HepG2 (cell line): ENCODE results near the gene NET1. TPM values are rescaled to one million over a fixed set of nuclear protein-coding genes. Genes with fewer than 3 reads are reported as not detected.

Experiments used
- ATAC-seq: fragments of 200-7000 bp; cut with Tn5 transposase; 3 replicates; pipeline ENCODE4 v1.9.1; 2020; ENCODE audit warnings: mild to moderate bottlenecking, moderate library complexity
- BruUV-seq: library from RNA; stranded (reverse); fragments of 400-500 nt; replicated peaks from 2 replicates; lab custom pipeline; 2021; lab: Mats Ljungman, UMichigan
- CTCF ChIA-PET: fragments of 300-600 bp; formaldehyde crosslinking; extraction: SDS; loops from one replicate; lab custom pipeline; 2021; ENCODE audit warnings: low total read pairs, inconsistent platforms, low intra/inter-chr PET ratio; lab: Yijun Ruan, JAX
- POLR2A ChIA-PET: fragments of 350-600 bp; sonication (Branson Sonifier 250); formaldehyde crosslinking; loops from one replicate; lab custom pipeline; 2020; ENCODE audit warnings: antibody characterized with exemption, inconsistent platforms; lab: Yijun Ruan, JAX
- DNase-seq: peaks from one replicate; pipeline ENCODE4 v3.0.0-alpha.2; 2015; ENCODE audit warnings: low spot score
- FAIRE-seq: peaks from 3 replicates; lab custom pipeline; 2011; peaks lifted over from hg19 to GRCh38; lab: Jason Lieb, UNC
- H2AFZ ChIP-seq: one replicate; pipeline ENCODE4 v1.6.1; 2011; ENCODE audit warnings: low read length, inconsistent platforms
- H3K27ac ChIP-seq: fragments of 300-600 bp; 3 replicates; pipeline ENCODE4 v1.8.0; 2011; ENCODE audit warnings: mixed run types, mild to moderate bottlenecking, mixed read lengths, low read length, inconsistent platforms; ENCODE audit not compliant: insufficient read depth; ENCODE audit errors: extremely low read length
- H3K27me3 ChIP-seq, 2 experiments: fragments of 200-600 bp in 1 of 2; 2 replicates in 1 of 2; 3 replicates in 1 of 2; pipeline versions ENCODE4 v1.6.0 to v1.8.0; 2011; ENCODE audit warnings: low read length in 2 of 2, mild to moderate bottlenecking in 2 of 2, moderate library complexity in 2 of 2, inconsistent platforms in 1 of 2; ENCODE audit not compliant: insufficient read depth in 2 of 2, control insufficient read depth in 1 of 2
- H3K36me3 ChIP-seq, 2 experiments: fragments of 200-600 bp in 1 of 2; replicated peaks in 1 of 2; 2 replicates in 1 of 2; 3 replicates in 1 of 2; pipeline versions ENCODE4 v1.5.1 to v1.8.0; 2011; ENCODE audit warnings: low read length in 2 of 2, inconsistent platforms in 1 of 2; ENCODE audit not compliant: insufficient read depth in 2 of 2, control insufficient read depth in 1 of 2
- H3K4me1 ChIP-seq: 2 replicates; pipeline ENCODE4 v1.5.1; 2012; ENCODE audit warnings: low read length, inconsistent platforms; ENCODE audit not compliant: insufficient read depth
- H3K4me2 ChIP-seq: 2 replicates; pipeline ENCODE4 v1.6.0; 2011; ENCODE audit warnings: low read depth, low read length, inconsistent platforms
- H3K4me3 ChIP-seq, 3 experiments: fragments of 200-600 bp in 1 of 3; sonication (generic), shearing (Covaris generic) in 1 of 3; replicated peaks in 1 of 3; 2 replicates each; pipeline ENCODE4 v1.5.1; 2011 to 2016; ENCODE audit warnings: low read length in 3 of 3, inconsistent platforms in 2 of 3, low read depth in 2 of 3, mild to moderate bottlenecking in 2 of 3, control low read depth in 1 of 3, mixed read lengths in 1 of 3; ENCODE audit not compliant: insufficient read depth in 1 of 3
- H3K79me2 ChIP-seq: one replicate; pipeline ENCODE4 v1.6.1; 2011; ENCODE audit warnings: low read length, inconsistent platforms; ENCODE audit not compliant: insufficient read depth
- H3K9ac ChIP-seq: 2 replicates; pipeline ENCODE4 v1.6.0; 2011; ENCODE audit warnings: mild to moderate bottlenecking, low read depth, low read length, inconsistent platforms; ENCODE audit not compliant: insufficient read depth
- H3K9me3 ChIP-seq: 2 replicates; pipeline ENCODE4 v1.5.1; 2012; ENCODE audit warnings: mild to moderate bottlenecking, low read length
- H4K20me1 ChIP-seq: 2 replicates; pipeline ENCODE4 v1.6.0; 2011; ENCODE audit warnings: inconsistent platforms, mild to moderate bottlenecking, low read length, moderate library complexity; ENCODE audit not compliant: insufficient read depth
- AHR ChIP-seq: IDR thresholded peaks from 2 replicates; pipeline ENCODE4 v1.6.1; 2018; ENCODE audit warnings: missing genetic modification reagents, missing compliant biosample characterization
- CHD4 ChIP-seq: fragments of 200-600 bp; sonication (generic); IDR thresholded peaks from 2 replicates; pipeline ENCODE4 v1.7.0; 2017; ENCODE audit warnings: mild to moderate bottlenecking, low read length, borderline replicate concordance
- FOSL2 ChIP-seq: sonication (generic); formaldehyde crosslinking; IDR thresholded peaks from 2 replicates; pipeline ENCODE4 v1.4.0; 2020; ENCODE audit warnings: missing genetic modification reagents
- FOXK1 ChIP-seq: sonication (generic); formaldehyde crosslinking; IDR thresholded peaks from 2 replicates; pipeline ENCODE4 v1.4.0; 2020; ENCODE audit warnings: low read depth, missing genetic modification reagents, borderline replicate concordance
- MEIS1 ChIP-seq: sonication (generic); formaldehyde crosslinking; IDR thresholded peaks from 2 replicates; pipeline ENCODE4 v1.9.0; 2021; ENCODE audit warnings: mild to moderate bottlenecking, missing genetic modification reagents, moderate library complexity, borderline replicate concordance
- MLLT10 ChIP-seq: sonication (generic); formaldehyde crosslinking; IDR thresholded peaks from 2 replicates; pipeline ENCODE4 v1.4.0; 2020; ENCODE audit warnings: missing genetic modification reagents
- POLR2A ChIP-seq, 2 experiments: IDR thresholded peaks; 2 replicates each; pipeline ENCODE4 v1.6.1; 2011; ENCODE audit warnings: low read depth in 2 of 2, low read length in 2 of 2, mild to moderate bottlenecking in 1 of 2, moderate library complexity in 1 of 2; ENCODE audit not compliant: insufficient read depth in 1 of 2
- SP4 ChIP-seq: sonication (generic); formaldehyde crosslinking; IDR thresholded peaks from 2 replicates; pipeline ENCODE4 v1.8.1; 2023; ENCODE audit warnings: mild to moderate bottlenecking, missing genetic modification reagents
- SPEN ChIP-seq: sonication (generic); formaldehyde crosslinking; IDR thresholded peaks from 2 replicates; pipeline ENCODE4 v1.5.1; 2020; ENCODE audit warnings: low read depth, mild to moderate bottlenecking, missing genetic modification reagents
- SRF ChIP-seq: IDR thresholded peaks from 2 replicates; pipeline ENCODE4 v1.6.1; 2011; ENCODE audit warnings: mild to moderate bottlenecking, low read depth, low read length, moderate library complexity
- ZC3H13 ChIP-seq: sonication (generic); formaldehyde crosslinking; IDR thresholded peaks from 2 replicates; pipeline ENCODE4 v1.8.1; 2023; ENCODE audit warnings: mild to moderate bottlenecking, missing genetic modification reagents, moderate library complexity
- ZEB1 ChIP-seq: IDR thresholded peaks from 2 replicates; pipeline ENCODE4 v1.6.1; 2012; ENCODE audit warnings: mild to moderate bottlenecking, low read depth, inconsistent platforms; ENCODE audit not compliant: insufficient replicate concordance
- ZNF260 ChIP-seq: sonication (generic); formaldehyde crosslinking; IDR thresholded peaks from 2 replicates; pipeline ENCODE4 v1.4.0; 2020; ENCODE audit warnings: missing genetic modification reagents, low read depth, mild to moderate bottlenecking, borderline replicate concordance
- ZNF451 ChIP-seq: sonication (generic); formaldehyde crosslinking; IDR thresholded peaks from 2 replicates; pipeline ENCODE4 v1.5.0; 2020; ENCODE audit warnings: mild to moderate bottlenecking, missing genetic modification reagents
- ZSCAN20 ChIP-seq: sonication (generic); formaldehyde crosslinking; IDR thresholded peaks from 2 replicates; pipeline ENCODE4 v1.4.0; 2020; ENCODE audit warnings: missing genetic modification reagents, mild to moderate bottlenecking, borderline replicate concordance
- whole genome bisulfite sequencing: methylation state at CpG from one replicate; pipeline ENCODE4 v1.1.6; 2017; ENCODE audit warnings: low lambda C conversion rate; 5-methylcytosine and 5-hydroxymethylcytosine counted together
- in situ Hi-C: cut with HindIII; loops from 2 replicates; pipeline ENCODE4 v1.10.0; 2017; ENCODE audit warnings: low pct_unique_long_range_greater_than_20kb; ENCODE audit not compliant: extremely low pct_ligation_motif_present
- intact Hi-C: fragments of 100-400 bp; cut with micrococcal nuclease; formaldehyde crosslinking; loops from one replicate; pipeline ENCODE4 v1.10.0; 2022; ENCODE audit not compliant: unreplicated experiment
- polyA plus RNA-seq, 8 experiments: library from polyadenylated mRNA; depleted of rRNA in 3 of 8; stranded (reverse) in 7 of 8; unstranded in 1 of 8; fragments of >200 nt; fragmentation: Illumina TruSeq in 4 of 8; extraction: Trizol in 4 of 8; gene quantifications; 2 replicates each; pipeline versions ENCODE4 v1.2.1 to v1.2.3, GENCODE V29; 2011 to 2016; ENCODE audit warnings: low read depth in 4 of 8, missing spikeins in 1 of 8, mixed read lengths in 1 of 8; ENCODE audit not compliant: insufficient read depth in 1 of 8
- total RNA-seq, 5 experiments: library from RNA; depleted of rRNA; stranded (reverse); fragments of >200 nt; fragmentation: Illumina TruSeq; extraction: Trizol; gene quantifications; 2 replicates each; pipeline ENCODE4 v1.2.3, GENCODE V29; 2016; ENCODE audit warnings: low read depth in 1 of 5
- TF ChIP-seq, protein P1 (sequence below): IDR thresholded peaks from 2 replicates; pipeline ENCODE4 v1.6.1; 2016; ENCODE audit warnings: low read depth, borderline replicate concordance
- TF ChIP-seq, protein P2 (sequence below): IDR thresholded peaks from 2 replicates; pipeline ENCODE4 v1.6.1; 2018; ENCODE audit warnings: missing genetic modification reagents

The NET1 gene
- total and polyA plus RNA-seq, 2 of the 13 experiments (the other 11 are each of a cell fraction or from before 2014, with no cell fraction given): 48.1 to 65.8 TPM

DNA sequence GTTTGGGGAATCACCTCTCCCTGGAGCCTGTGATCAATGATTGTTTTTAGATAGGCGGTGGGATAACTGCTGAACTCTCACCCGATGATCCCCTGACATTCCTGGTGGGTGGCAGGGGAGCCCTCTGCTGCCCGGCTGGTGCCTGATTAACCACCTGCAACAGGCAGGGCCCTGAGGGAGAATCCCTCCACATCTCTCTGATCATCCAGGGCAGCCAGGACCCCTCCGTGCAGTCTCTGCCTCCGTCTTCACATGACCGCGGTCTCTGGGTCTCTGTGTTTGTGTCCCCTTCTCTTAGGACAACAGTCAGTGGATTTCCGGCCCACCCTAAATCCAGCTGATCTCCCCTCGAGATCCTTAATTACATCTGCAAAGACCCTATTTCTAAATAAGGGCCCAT is 69.7 kb downstream of the NET1 start:
- H3K4me3 ChIP-seq: no peak overlapping the region
- peaks cover 65% of the 10 kb centered on the region for H3K4me1 ChIP-seq
- ATAC-seq (no peak), FAIRE-seq (no peak), DNase-seq (no peak)
- H4K20me1 ChIP-seq: no peaks in the 10 kb centered on the region
- H3K9me3 ChIP-seq: no peaks in the 10 kb centered on the region
- CTCF ChIA-PET: no interaction called here
- in situ Hi-C loops: no loop called here
- no peak overlapping the region for H3K4me2 ChIP-seq
- no peak overlapping the region for H3K27ac ChIP-seq
- POLR2A ChIA-PET: no interaction called here
- BruUV-seq: no TSS peak
- no peaks in the 10 kb centered on the region for H3K36me3 ChIP-seq
- no peak overlapping the region for H2AFZ ChIP-seq
- no peak overlapping the region for H3K9ac ChIP-seq
- H3K79me2 ChIP-seq: no peaks in the 10 kb centered on the region
- H3K27me3 ChIP-seq: peaks cover 5 to 47% of the 10 kb centered on the region in 2 experiments; a peak in 4 of 5 replicates
- WGBS: 72% methylated on average over 9 of the region's 9 CpGs
- TF ChIP-seq ZNF451 (no peak), ZEB1 (no peak), CHD4 (no peak), MEIS1 (CRISPR knock-in tag) (no peak), SP4 (CRISPR knock-in tag) (no peak), SRF (no peak), FOSL2 (no peak)
- TF ChIP-seq, all 625 proteins: peak for 0
- intact Hi-C loops: no loop called here

DNA sequence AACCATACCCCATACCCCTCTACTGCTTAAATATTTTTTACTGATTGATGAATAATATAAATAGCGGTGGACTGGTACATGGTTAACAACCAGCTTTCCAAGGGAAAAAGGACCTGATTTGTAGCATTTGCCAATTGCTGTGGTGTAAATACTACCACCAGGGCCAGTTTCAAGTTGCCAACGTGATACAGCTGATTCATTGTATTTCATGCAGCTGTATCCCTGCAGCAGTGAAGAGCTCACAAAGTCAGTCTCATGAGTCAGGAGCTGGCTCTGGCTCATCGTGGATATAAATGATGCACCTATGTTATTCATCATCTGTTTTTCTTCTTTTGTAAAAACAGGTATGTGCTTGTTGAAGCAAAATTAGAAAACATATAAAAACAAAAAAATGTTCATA is 71.8 kb downstream of the NET1 start:
- Histone ChIP-seq H3K9ac (no peak overlapping the region), H3K4me1 (peaks cover 70% of the 10 kb centered on the region), H3K4me2 (no peak overlapping the region), H3K27me3 (peaks cover 2 to 36% of the 10 kb centered on the region in 2 experiments; a peak in 3 of 5 replicates), H3K9me3 (no peaks in the 10 kb centered on the region), H2AFZ (no peak overlapping the region), H3K36me3 (no peaks in the 10 kb centered on the region), H3K4me3 (no peak overlapping the region), H4K20me1 (no peaks in the 10 kb centered on the region), H3K27ac (no peak overlapping the region), H3K79me2 (no peaks in the 10 kb centered on the region)
- no peak for FAIRE-seq
- BruUV-seq: no TSS peak
- WGBS: 46% methylated on average over 3 of the region's 3 CpGs
- in situ Hi-C loops (no loop called here), intact Hi-C loops (no loop called here)
- ATAC-seq: no peak
- ChIA-PET POLR2A (no interaction called here), CTCF (no interaction called here)
- DNase-seq: no peak
- TF ChIP-seq SRF: no peak
- no peak for TF ChIP-seq ZC3H13 (CRISPR knock-in tag)
- no peak for TF ChIP-seq POLR2A (IDR thresholded peaks at IDR 0.05; ENCODE audit: insufficient read depth in 1 of 2, low read depth in 2 of 2, low read length in 2 of 2)
- no peak for TF ChIP-seq MLLT10
- TF ChIP-seq, protein P1, sequence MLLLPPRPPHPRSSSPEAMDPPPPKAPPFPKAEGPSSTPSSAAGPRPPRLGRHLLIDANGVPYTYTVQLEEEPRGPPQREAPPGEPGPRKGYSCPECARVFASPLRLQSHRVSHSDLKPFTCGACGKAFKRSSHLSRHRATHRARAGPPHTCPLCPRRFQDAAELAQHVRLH: no peak
- no peak for TF ChIP-seq ZSCAN20 (CRISPR knock-in tag)
- TF ChIP-seq AHR (CRISPR knock-in tag): no peak
- TF ChIP-seq, protein P2, sequence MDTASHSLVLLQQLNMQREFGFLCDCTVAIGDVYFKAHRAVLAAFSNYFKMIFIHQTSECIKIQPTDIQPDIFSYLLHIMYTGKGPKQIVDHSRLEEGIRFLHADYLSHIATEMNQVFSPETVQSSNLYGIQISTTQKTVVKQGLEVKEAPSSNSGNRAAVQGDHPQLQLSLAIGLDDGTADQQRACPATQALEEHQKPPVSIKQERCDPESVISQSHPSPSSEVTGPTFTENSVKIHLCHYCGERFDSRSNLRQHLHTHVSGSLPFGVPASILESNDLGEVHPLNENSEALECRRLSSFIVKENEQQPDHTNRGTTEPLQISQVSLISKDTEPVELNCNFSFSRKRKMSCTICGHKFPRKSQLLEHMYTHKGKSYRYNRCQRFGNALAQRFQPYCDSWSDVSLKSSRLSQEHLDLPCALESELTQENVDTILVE (CRISPR knock-in tag): no peak
- no peak for TF ChIP-seq SPEN (CRISPR knock-in tag)
- no peak for TF ChIP-seq FOXK1 (CRISPR knock-in tag)
- TF ChIP-seq ZNF260 (CRISPR knock-in tag): no peak
